GM19463 (cell line): Measurements from ENCODE around the gene SLC16A8.

Experiments used
- ATAC-seq: cut with Tn5 transposase; IDR thresholded peaks from one replicate; pipeline ENCODE4 v1.9.1; 2021; ENCODE audit warnings: mild to moderate bottlenecking, moderate library complexity; ENCODE audit not compliant: unreplicated experiment

Gene SLC16A8

GRCh38 chr22:38074181-38075104, 9.5 kb downstream of the SLC16A8 start:
- ATAC-seq = no peak

- ATAC-seq = no peak
Measured at GRCh38 chr22:38073150-38074130, 10.5 kb downstream of the SLC16A8 start.

- no peak for ATAC-seq
Measured at GRCh38 chr22:38072322-38073149, 11.4 kb downstream of the SLC16A8 start.

GRCh38 chr22:38071421-38072321, 12.3 kb downstream of the SLC16A8 start:
- no peak for ATAC-seq

- no peak for ATAC-seq
Measured at GRCh38 chr22:38070250-38070921, 13.6 kb downstream of the SLC16A8 start.

- no peak for ATAC-seq
Measured at GRCh38 chr22:38069372-38070249, 14.4 kb downstream of the SLC16A8 start.

- no peak for ATAC-seq
Measured at GRCh38 chr22:38068641-38069371, 15.2 kb downstream of the SLC16A8 start.

- ATAC-seq = no peak
Measured at GRCh38 chr22:38067761-38068360, 16.1 kb downstream of the SLC16A8 start.

- no peak for ATAC-seq
Measured at GRCh38 chr22:38067028-38067415, 17.0 kb downstream of the SLC16A8 start.

- no peak for ATAC-seq
Measured at GRCh38 chr22:38066381-38067027, 17.5 kb downstream of the SLC16A8 start.

GRCh38 chr22:38065539-38065938, 18.4 kb downstream of the SLC16A8 start:
- no peak for ATAC-seq

- no peak for ATAC-seq
Measured at GRCh38 chr22:38062791-38063190, 21.2 kb downstream of the SLC16A8 start.

- peak; percentile 57 for ATAC-seq
Measured at GRCh38 chr22:38056969-38057891, 26.8 kb downstream of the SLC16A8 start, which contains the start of gene PICK1. PICK1 (plus strand) TSS chr22:38057404; CDS start chr22:38057810, 406 bp downstream.

- peak; percentile 54 for ATAC-seq
Measured at GRCh38 chr22:38051900-38052862, 31.8 kb downstream of the SLC16A8 start.
